SW 1271 (cell line): Measurements from ENCODE around the gene SNRNP40.
"Not testable (repeated sequence)": the region's sequence is repeated elsewhere in the genome, so short reads cannot be mapped to it uniquely, and the experiment has no call there.

Experiments
- DNase-seq, 2 experiments: peaks; one replicate each; lab custom pipeline; 2025; lab: John Stamatoyannopoulos, UW

Gene SNRNP40

DNA sequence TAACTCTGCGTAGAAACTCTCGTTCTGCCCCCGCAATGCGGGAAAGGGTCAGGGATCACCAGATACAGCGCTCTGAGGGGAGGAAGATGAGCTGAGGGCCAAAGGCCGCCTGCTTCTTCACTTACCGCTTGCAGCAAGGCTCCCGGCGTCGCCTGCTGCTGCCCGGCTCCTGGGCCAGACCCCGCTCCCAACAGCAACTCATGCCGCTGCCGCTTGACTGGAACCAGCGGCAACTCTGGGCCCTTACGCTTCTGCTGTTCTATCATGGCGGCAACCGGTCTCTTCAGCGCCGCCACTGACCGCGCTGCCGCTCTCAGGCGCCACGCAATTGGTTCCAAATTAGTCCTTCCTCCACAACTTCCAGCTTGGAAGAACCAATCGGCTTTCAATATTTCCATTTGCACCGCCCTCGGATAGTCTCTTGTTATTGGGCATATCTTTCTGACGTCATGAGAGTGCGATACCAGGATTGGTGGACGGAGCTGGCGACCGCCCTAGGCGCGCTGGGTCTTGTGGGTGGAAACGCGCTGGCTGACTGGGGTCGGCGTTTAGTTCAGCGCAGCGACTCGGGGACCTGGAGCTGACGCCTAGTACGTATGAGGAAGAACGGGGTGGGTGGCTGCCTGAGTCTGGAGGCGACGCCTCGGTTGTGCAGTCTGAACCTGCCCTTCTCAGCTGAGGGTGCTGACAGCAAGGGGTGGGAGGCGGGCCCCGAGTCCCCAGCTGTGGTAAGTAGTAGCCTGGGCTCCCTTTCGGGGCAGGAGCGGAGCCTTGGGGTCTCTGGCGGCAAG is at the start of gene SNRNP40, which contains the start of gene ZCCHC17:
TSS of gene SNRNP40 (minus strand) at position 303 of the 791 bp plus-strand sequence. CDS start at position 266, 37 bp downstream.
TSS of gene ZCCHC17 (plus strand) at position 547 of the 791 bp plus-strand sequence. CDS start 13,067 bp downstream, outside the sequence.
- DNase-seq = peak; percentile 94 to 98

DNA sequence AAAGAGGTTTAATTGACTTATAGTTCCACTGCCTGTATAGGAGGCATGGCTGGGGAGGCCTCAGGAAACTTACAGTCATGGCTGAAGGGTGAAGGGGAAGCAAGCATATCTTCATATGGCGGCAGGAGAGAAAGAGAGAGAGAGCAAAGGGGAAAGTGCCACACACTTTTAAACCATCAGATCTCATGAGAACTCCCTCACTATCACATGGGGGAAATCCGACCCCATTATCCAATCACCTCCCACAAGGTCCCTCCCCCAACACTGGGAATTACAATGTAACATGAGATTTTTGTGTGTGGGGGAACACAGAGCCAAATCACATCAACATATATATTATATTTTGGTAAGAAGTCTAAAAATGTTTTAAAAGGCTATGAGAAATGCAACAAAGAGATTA is 49.0 kb upstream of the SNRNP40 start:
- DNase-seq = no peak

DNA sequence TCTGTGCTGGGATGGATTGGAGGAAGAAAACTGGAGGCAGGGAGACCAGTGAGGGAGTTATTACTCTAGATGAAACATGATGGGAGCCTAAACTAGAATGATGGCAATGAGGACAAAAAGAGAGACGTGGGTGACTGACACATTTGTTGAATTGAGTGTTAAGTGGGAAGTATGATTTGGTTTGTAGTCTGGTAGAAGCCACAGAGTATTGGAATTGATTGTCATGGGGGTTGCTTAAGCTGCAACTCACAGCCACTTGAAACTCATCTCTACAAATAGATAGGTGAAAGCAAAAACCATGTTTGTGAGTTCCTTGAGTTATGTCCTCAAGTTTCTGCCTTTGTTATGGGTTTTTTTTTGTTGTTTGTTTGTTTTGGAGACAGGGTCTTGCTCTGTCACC is 47.9 kb upstream of the SNRNP40 start:
- no peak for DNase-seq

DNA sequence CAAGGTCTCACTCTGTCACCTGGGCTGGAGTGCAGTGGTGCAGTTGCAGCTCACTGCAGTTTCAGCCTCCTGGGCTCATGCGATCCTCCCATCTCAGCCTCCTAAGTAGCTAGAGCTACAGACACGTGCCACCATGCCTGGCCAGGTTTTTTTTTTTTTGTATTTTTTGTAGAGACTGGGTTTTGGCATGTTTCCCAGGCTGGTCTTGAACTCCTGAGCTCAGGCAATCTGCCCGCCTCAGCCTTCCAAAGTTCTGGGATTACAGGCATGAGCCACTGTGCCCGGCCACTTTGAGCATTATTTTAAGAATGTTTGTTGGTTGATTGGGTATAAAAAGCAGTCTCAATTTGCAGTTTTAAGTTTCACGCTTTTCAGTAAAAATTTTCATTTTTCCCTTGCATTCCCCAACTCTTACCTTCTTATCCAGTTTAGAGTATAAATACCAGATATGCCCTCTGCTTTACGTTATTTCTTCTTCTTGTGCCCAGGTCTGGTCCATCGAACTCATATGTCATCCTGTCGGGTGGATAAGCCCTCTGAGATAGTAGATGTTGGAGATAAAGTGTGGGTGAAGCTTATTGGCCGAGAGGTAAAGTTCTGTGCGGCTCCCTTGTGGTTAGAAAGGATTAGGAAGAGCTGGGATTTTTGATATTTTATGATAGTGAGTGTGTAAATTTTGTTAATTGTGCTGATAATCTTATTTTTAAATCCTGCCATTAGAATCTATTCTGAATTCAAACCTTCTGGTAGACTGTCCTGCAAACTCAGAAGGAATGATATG is 40.3 kb upstream of the SNRNP40 start:
- no peak for DNase-seq

DNA sequence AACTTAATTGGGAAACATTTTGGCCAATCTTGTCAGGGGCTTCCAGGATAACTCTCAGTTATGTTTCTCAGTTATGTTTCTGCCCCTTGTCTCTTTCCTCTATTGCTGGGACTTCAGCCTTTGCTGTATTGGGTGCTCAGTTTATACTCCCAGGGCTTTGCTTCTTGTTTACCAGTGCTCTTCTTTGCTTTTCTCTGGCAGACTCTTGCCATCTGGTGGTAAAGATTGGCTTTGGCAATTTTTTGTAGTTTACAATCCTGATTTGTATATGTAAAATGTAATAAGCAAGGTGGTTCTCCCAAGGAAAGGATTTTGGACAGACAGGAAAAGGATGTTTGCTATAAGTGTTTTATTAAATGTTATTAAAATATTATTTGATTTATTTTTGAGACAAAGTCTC is 38.4 kb upstream of the SNRNP40 start:
- DNase-seq = peak in 1 of 2 experiments; percentile 30

DNA sequence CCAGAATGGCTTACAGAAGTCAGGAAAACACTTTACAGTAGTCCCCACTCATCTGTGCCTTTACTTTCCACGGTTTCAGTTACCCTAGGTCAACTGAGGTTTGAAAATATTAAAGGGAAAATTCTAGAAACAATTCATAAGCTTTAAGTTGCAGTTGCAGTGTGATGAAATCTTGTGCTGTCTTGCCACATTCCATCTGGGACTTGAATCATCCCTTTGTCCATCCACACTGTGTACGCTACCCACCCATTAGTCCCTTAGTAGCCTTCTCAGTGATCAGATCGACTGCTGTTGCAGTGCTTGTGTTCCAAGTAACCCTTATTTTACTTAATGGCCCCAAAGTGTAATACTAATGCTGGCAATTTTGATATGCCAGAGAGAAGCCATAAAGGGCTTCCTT is 30.8 kb upstream of the SNRNP40 start:
- DNase-seq = no peak

DNA sequence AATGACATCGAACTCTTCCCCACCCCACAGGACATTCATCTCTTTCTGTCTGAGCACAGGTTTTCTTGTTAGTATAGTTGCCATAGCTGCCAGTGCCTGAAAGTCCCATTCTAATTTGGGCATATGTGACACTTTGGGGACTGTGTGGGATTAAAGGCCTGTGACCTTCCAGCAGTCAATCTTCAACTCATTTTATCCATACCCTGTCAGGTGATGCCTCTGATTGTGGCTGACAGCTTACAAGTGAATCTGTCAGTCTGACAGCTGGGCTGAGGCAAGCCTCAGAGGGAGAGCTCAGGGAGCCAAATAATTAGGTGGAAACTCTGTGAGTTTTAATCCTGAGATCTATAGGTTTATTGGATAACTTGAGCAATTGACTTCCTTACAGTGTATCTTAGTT is 29.9 kb upstream of the SNRNP40 start:
- DNase-seq = no peak

DNA sequence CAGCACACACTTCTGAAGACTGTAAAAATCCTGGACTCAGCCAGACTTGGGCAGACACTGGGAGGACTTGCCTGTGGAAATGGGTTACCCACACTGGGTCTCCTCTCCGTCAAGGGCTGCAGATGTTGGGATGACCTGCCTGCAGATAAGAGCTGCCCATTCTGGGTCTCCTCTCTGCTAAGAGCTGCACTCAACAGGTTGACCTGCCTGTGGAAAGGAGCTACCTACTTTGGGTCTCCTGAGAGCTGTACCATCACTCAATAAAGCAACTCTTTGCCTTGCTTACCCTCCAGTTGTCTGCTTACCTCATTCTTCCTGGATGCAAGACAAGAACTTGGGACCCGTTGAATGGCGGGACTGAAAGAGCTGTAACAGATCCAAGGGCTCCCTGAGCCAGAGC is 28.4 kb upstream of the SNRNP40 start:
- no peak for DNase-seq

DNA sequence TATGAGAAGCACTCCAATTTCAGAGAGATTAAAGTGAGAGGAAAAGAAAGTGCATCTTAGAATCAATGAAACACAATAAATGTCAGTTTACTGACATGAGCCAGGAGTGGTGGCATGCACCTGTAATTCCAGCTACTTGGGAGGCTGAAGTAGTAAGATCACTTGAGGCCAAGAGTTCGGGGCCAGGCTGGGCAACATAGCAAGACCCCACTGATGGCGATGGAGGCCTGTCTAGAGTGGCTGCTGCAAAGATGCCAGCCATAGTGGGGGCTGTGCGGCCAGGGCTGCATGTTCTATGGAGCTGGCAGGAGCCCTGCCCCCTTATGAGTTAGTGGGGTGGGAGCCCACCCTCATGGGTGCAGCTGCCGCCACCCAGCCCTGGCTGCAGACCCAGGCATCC is 27.5 kb upstream of the SNRNP40 start:
- no peak for DNase-seq

DNA sequence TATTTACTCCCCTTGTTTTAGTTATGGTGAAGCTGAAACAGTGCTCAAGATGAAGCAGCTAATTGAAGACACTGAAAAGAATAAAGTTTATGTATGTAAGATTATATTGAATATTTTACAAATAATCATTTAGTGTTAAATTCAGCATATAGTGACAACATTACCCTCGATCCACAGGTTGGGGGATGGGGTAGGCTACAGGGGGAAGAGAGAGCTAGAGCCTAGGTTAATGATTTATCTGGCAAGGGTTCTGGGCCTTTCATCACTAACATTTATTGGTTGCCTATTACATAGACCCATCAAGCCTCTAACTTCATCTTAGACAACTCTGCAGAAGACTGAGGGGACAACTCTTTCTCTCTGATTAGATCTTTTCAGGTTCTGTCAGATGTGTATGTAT is 21.6 kb upstream of the SNRNP40 start:
- DNase-seq = no peak

DNA sequence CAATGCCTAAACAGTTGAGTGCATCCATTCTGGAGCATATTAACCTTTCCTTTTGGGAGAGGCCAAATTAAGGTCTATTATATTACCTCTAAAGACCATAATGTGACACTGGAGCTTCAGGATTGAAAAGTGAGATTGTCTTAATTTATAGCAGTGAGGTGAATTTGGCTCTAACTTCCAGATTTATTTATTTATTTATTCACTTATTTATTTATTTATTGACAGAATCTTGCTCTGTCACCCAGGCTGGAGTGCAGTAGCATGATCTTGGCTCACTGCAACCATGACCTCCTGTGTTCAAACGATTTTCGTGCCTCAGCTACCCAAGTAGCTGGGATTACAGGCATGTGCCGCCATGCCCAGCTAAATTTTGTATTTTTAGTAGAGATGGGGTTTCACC is 19.3 kb upstream of the SNRNP40 start:
- DNase-seq = no peak

DNA sequence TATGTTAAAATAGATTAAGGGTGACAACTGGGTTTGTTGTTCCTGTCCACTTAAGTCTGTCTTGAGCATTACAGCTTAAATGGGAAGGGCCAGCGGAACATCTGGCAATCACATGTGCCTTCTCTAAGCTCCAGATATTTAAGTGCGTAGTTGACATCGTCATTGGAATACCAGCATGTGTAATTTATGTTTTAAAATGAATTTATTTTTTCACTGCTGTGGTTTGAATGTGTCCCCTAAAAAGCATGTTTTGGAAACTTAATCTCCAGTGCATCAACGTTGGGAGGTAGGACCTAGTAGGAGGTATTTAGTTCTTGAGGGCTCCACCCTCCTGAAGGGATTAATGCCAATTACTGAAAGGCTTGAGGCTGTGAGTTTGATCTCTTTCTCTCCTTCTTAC is 13.6 kb upstream of the SNRNP40 start:
- DNase-seq = no peak

DNA sequence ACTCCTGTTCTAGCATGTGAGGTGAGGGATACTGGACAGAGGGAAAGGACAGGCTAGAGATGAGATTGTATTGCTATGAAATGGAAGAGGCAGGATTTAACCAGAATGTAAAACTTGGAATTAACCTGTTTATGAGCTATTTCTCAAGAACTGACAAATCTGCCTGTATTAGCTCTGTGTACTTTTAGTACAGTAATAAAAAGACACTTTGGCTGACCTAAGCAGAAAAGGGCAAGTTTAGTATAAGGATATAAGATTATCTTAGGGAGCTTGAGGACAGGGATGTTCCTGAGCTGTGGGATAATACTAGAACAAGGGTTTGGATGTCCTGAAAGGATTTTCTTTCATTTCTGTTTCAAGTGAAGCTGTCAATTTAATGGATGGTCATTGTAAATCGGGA is 11.4 kb upstream of the SNRNP40 start:
- DNase-seq = no peak

DNA sequence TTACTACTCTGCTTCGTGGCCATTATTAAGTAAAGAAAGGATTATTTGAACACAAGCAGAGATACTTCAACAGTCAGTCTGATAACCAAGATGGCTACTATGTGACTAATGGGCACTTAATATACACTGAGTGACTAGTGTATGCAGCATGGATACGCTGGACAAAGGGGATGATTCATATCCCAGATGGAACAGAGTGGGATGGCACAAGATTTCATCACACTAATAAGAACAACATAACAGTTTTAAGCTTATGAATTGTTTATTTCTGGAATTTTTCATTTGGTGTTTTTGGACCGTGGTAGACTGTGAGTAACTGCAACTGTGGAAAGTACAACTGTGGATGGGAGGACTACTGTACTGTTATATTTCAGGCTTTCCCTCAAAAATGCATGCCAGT is 9.7 kb upstream of the SNRNP40 start:
- no peak for DNase-seq

DNA sequence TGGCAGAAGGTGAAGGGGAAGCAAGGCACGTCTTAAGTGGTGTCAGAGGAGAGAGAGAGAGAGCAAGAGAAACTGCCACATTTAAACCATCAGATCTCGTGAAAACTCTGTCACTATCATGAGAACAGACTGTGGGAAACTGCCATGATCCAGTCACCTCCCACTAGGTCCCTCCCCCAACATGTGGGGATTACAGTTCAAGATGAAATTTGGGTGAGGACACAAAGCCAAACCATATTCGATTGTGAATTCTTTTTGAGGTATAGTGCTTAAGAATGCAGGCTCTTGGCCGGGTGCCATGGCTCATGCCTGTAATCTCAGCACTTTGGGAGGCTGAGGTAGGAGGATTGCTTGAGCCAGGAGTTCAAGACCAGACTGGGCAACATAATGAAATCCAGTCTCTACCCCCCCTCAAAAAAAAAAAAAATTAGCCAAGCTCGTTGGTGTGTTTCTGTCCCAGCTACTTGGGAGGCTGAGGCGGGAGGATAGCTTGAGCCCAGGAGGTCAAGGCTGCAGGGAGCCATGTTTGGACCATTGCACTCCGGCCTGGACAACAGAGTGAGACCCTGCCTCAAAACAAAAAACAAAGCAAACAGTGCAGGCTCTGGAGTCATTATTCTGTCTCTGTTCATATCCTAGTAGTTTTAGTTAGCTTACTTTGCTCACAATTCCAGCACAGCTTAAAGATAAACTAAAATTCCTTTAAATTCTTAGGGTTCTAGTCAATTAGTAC is 6.3 kb upstream of the SNRNP40 start:
- no peak for DNase-seq

DNA sequence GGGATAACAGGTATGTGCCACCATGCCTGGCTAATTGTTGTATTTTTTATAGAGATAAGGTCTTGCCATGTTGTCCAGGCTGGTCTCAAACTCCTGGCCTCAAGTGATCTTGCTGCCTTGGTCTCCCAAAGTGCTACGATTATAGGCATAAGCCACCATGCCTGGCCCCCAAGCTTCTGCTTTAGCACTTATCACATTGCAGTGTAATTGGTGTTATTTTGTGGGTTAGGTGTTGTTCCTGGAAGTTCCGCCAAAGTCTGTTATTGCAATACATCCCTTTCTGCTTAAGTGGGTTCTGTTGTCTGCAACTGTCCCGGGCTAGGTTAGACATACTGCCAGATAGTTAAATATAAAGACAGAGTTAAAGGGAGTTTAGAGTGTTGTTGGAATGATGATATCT is 3.6 kb upstream of the SNRNP40 start:
- DNase-seq = no peak

DNA sequence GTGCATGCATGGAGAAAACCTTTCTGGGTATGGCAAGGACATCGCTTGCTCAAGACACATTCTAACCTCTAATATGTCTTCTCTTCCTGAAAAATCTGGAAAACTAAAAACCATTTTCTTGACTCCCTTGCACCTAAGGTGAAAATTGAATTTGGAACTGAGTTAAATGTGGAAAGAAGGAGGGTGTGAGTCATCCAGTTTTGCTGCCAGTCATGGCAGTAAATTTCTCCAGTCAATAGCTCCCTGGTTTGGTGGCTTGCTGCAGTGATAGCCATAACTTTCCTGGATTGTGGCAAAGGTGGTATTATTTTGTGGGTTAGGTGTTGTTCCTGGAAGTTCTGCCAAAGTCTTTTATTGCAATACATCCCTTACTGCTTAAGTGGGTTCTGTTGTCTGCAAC is 2.8 kb upstream of the SNRNP40 start:
- no peak for DNase-seq

DNA sequence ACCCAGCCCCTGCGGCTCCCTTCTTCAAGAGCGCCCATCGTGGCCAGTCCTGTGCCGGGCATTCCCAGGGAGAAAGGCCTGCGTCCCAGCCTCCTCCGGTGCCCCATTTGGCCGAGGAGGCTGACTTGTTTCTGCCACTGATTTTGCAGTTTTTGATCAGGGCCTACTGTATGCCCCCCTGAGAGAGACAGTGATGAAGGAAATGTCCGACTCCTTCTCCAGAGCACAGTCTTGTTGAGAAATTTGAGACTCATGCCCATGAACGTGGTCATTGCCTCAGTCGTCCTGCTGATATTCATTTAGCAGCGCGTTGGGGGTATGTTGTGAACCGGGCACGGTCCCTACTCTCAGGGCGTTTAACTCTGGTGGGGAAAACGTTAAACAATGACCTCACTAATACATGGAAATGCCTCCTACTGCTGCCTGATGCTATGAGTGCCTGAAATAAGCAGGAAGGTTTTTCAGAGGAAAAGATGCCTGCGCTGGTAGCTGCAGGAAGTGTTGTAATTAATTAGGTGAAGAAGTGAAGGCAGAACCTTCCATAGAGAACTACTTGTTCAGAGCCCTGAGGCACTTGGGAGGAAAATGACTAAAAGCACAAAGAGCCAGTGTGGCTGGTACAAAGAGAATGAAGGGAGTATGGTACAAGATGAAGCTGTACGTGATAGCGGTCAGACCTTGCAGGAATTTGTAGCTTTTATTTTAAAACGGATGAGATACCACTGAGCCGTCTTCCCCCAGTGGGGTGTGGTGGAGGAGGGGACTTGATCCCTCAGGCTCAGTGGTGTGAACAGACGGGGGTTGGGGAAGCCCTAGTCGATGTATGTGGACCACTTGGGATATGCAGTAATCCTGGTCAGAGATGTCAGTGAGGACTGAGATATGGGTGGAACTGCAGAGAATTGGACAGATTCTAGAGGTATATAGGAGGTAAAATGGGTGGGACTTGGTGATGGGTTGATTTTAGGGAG is 974 bp upstream of the SNRNP40 start:
- no peak for DNase-seq

DNA sequence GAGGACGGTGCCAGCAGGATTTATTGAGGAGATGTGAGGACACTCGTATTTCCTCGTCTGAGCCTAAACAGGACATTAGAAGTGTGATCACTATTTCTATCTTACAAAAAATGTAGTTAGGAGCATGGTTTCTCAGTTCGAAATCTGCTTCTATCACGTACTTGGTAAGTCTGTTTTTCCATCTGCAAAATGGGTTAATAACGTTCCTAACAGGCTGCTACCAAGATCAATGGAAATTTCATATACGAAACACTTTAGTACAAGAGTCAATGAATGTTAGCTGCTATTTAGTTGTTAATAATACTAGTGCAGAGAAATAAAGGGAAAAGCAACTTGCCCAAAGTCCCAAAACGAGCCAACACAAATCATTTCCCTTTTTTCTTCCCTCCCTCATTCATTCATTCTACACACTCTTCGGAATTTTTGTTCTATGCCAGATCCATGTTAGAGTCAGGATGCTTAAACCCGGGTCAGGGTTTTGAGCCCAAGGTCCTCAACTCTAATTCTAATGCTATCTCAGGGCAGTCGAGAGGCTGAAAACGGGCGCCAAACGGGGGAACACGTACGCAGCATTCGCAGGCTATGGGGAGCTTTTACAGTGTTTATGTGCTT is 608 bp downstream of the SNRNP40 start:
- no peak for DNase-seq

DNA sequence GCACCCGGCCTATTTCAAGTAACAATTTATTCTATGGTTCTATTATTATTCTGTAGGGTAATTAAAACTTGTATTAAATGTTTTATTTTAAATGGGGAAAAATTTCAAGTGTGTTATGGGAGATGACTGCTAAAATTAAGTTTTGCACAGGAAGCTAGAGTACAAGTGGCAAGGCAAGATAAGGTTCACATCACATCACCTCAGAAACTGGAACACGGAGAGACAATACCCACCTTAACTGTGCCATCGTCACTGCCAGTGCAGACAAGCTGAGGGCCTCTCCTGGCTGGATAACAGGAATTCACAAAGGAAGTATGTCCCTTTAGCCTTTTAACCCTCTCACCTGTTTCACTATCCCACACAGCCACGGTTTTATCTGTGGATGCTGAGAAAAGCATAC is 7.6 kb downstream of the SNRNP40 start:
- DNase-seq = no peak

DNA sequence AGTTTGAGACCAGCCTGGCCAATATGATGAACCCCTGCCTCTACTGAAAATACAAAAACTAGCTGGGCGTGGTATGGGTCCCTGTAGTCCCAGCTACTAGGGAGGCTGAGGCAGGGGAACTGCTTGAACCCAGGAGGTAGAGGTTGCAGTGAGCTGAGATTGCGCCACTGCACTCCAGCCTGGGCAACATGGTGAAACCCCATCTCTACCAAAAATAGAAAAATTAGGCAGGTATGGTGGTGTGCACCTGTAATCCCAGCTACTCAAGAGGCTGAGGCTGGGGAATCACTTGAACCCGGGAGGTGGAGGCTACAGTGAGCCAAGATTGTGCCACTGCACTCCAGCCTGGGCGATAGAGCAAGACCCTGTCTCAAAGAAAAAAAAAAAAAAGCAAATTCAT is 8.8 kb downstream of the SNRNP40 start:
- not testable (repeated sequence) for DNase-seq
